K562 (cell line): ENCODE data around the gene CDCA3. TPM values are rescaled to one million over a fixed set of nuclear protein-coding genes. Genes with fewer than 3 reads are reported as not detected.

Source experiments
- BCL6 ChIP-seq: fragments of 250-450 bp; sonication (Bioruptor Pico); IDR thresholded peaks from 2 replicates; pipeline ENCODE4 v1.4.0; 2020
- CC2D1A ChIP-seq: fragments of 450-650 bp; IDR thresholded peaks from 2 replicates; pipeline ENCODE4 v1.6.1; 2017; ENCODE audit warnings: mild to moderate bottlenecking
- CCAR2 ChIP-seq: fragments of 200-400 bp; formaldehyde crosslinking; IDR thresholded peaks from 2 replicates; pipeline ENCODE4 v1.6.1; 2017; ENCODE audit warnings: mild to moderate bottlenecking, low read depth, low read length
- DMBX1 ChIP-seq: fragments of 250-450 bp; sonication (Bioruptor Pico); IDR thresholded peaks from 2 replicates; pipeline ENCODE4 v1.8.0; 2022; ENCODE audit warnings: inconsistent platforms, mild to moderate bottlenecking, moderate library complexity, borderline replicate concordance
- FOXP4 ChIP-seq: sonication (generic); formaldehyde crosslinking; IDR thresholded peaks from 2 replicates; pipeline ENCODE4 v1.8.0; 2022; ENCODE audit warnings: mild to moderate bottlenecking, missing genetic modification reagents, borderline replicate concordance
- HEY1 ChIP-seq: fragments of 250-450 bp; sonication (Bioruptor Pico); IDR thresholded peaks from 2 replicates; pipeline ENCODE4 v1.5.0; 2020; ENCODE audit warnings: mild to moderate bottlenecking, moderate library complexity, borderline replicate concordance
- HMGN3 ChIP-seq: IDR thresholded peaks from 2 replicates; pipeline ENCODE4 v1.6.1; 2011; ENCODE audit warnings: borderline replicate concordance, low read depth, mild to moderate bottlenecking, mixed read lengths, low read length; ENCODE audit not compliant: insufficient read length; ENCODE audit errors: extremely low read depth
- IFI16 ChIP-seq: fragments of 250-450 bp; sonication (Bioruptor Pico); IDR thresholded peaks from 2 replicates; pipeline ENCODE4 v2.1.2; 2022; ENCODE audit warnings: mild to moderate bottlenecking, inconsistent platforms
- NR1H2 ChIP-seq: sonication (generic); formaldehyde crosslinking; IDR thresholded peaks from 2 replicates; pipeline ENCODE4 v1.4.0; 2020; ENCODE audit warnings: mild to moderate bottlenecking, missing genetic modification reagents
- NRF1 ChIP-seq, 2 experiments: fragments of 450-650 bp; IDR thresholded peaks in 1 of 2; conservative IDR thresholded peaks in 1 of 2; 2 replicates each; pipeline ENCODE4 v1.6.1; 2014; ENCODE audit warnings: mild to moderate bottlenecking in 2 of 2
- RBFOX2 ChIP-seq: fragments of 200-400 bp; formaldehyde crosslinking; IDR thresholded peaks from 2 replicates; pipeline ENCODE4 v1.6.1; 2017; ENCODE audit warnings: low read depth, mild to moderate bottlenecking, low read length, moderate library complexity
- RBM17 ChIP-seq: fragments of 200-400 bp; formaldehyde crosslinking; IDR thresholded peaks from 2 replicates; pipeline ENCODE4 v1.6.1; 2017; ENCODE audit warnings: low read depth, mild to moderate bottlenecking, low read length, borderline replicate concordance
- SP1 ChIP-seq: sonication (generic); formaldehyde crosslinking; IDR thresholded peaks from 2 replicates; pipeline ENCODE4 v1.8.1; 2022; ENCODE audit warnings: mild to moderate bottlenecking, missing genetic modification reagents
- SRSF1 ChIP-seq: fragments of 200-400 bp; formaldehyde crosslinking; IDR thresholded peaks from 2 replicates; pipeline ENCODE4 v1.6.1; 2017; ENCODE audit warnings: mild to moderate bottlenecking, low read depth, low read length, moderate library complexity
- SUPT5H ChIP-seq: fragments of 450-650 bp; IDR thresholded peaks from 2 replicates; pipeline ENCODE4 v1.6.1; 2016
- TRIM24 ChIP-seq, 2 experiments: fragments of 450-650 bp; IDR thresholded peaks; 2 replicates each; pipeline ENCODE4 v1.6.1; 2016
- ZC3H4 ChIP-seq: sonication (generic); formaldehyde crosslinking; IDR thresholded peaks from 2 replicates; pipeline ENCODE4 v1.9.0; 2021; ENCODE audit warnings: missing genetic modification reagents, borderline replicate concordance
- ZC3H8 ChIP-seq: fragments of 450-650 bp; IDR thresholded peaks from 2 replicates; pipeline ENCODE4 v1.6.1; 2017
- ZNF121 ChIP-seq: sonication (generic); formaldehyde crosslinking; conservative IDR thresholded peaks from 2 replicates; pipeline ENCODE4 v1.8.0; 2022; ENCODE audit warnings: missing genetic modification reagents
- ZNF253 ChIP-seq: fragments of 250-450 bp; sonication (Bioruptor Pico); conservative IDR thresholded peaks from 2 replicates; pipeline ENCODE4 v1.6.1; 2021; ENCODE audit warnings: mild to moderate bottlenecking
- ZNF282 ChIP-seq: sonication (generic); formaldehyde crosslinking; IDR thresholded peaks from 2 replicates; pipeline ENCODE4 v1.8.1; 2023; ENCODE audit warnings: missing genetic modification reagents
- ZNF354B ChIP-seq: fragments of 250-450 bp; sonication (Bioruptor Pico); IDR thresholded peaks from 2 replicates; pipeline ENCODE4 v1.4.0; 2020
- ZNF511 ChIP-seq: sonication (generic); formaldehyde crosslinking; IDR thresholded peaks from 2 replicates; pipeline ENCODE4 v1.8.0; 2022; ENCODE audit warnings: mild to moderate bottlenecking, missing genetic modification reagents
- ZNF699 ChIP-seq: fragments of 250-450 bp; sonication (Bioruptor Pico); IDR thresholded peaks from 2 replicates; pipeline ENCODE4 v1.8.0; 2021; ENCODE audit warnings: mild to moderate bottlenecking, moderate library complexity; ENCODE audit not compliant: insufficient replicate concordance
- polyA plus RNA-seq, 8 experiments: library from polyadenylated mRNA; depleted of rRNA in 4 of 8; stranded (reverse) in 5 of 8; unstranded in 3 of 8; fragments of >200 nt; fragmentation: Nextera tagmentation in 2 of 8; fragmentation: Illumina TruSeq in 1 of 8; extraction: Ambion mirVana in 2 of 8; extraction: Trizol in 1 of 8; gene quantifications; 2 replicates each; pipeline versions ENCODE4 v1.2.1 to v1.2.3, GENCODE V29; 2011 to 2014; ENCODE audit warnings: inconsistent platforms in 1 of 8, missing spikeins in 1 of 8
- total RNA-seq, 7 experiments: library from RNA; depleted of rRNA in 6 of 7; stranded (reverse); fragments of >200 nt in 6 of 7; fragmentation: Illumina TruSeq in 2 of 7; extraction: Trizol in 2 of 7; gene quantifications; 2 replicates each; pipeline versions ENCODE4 v1.2.1 to v1.2.3, GENCODE V29; 2011 to 2021; ENCODE audit warnings: low replicate concordance in 1 of 7

The CDCA3 gene
- total and polyA plus RNA-seq, 9 of the 15 experiments (the other 6 are each of a cell fraction or from before 2014, with no cell fraction given), result 24.2 to 80.8 (median 55.1) TPM

- no peak for TF ChIP-seq FOXP4 (CRISPR knock-in tag)
- TF ChIP-seq ZNF354B (CRISPR knock-in tag), result no peak
- TF ChIP-seq BCL6, result no peak
- TF ChIP-seq ZNF282 (CRISPR knock-in tag), result no peak
- no peak for TF ChIP-seq SRSF1
- peak; percentile 34 to 58; a peak in 3 of 4 replicates for TF ChIP-seq NRF1 (conservative IDR thresholded peaks at IDR 0.05 in 1 of 2, IDR thresholded peaks at IDR 0.05 in 1 of 2)
- TF ChIP-seq NR1H2 (CRISPR knock-in tag), result no peak
- TF ChIP-seq SP1 (CRISPR knock-in tag), result peak; percentile 13
- TF ChIP-seq ZNF699 (CRISPR knock-in tag), result no peak
- no peak for TF ChIP-seq ZNF511 (CRISPR knock-in tag)
- TF ChIP-seq CCAR2, result no peak
- TF ChIP-seq RBM17, result no peak
- TF ChIP-seq ZC3H4 (CRISPR knock-in tag), result peak; percentile 98
- TF ChIP-seq RBFOX2, result no peak
- TF ChIP-seq ZNF121 (CRISPR knock-in tag), result no peak
- no peak for TF ChIP-seq ZNF253 (CRISPR knock-in tag)
- TF ChIP-seq IFI16 (CRISPR knock-in tag), result no peak
- TF ChIP-seq ZC3H8, result no peak
- TF ChIP-seq DMBX1, result no peak
- TF ChIP-seq TRIM24 (IDR thresholded peaks at IDR 0.05), result no peak
- no peak for TF ChIP-seq HMGN3
- TF ChIP-seq CC2D1A, result no peak
- TF ChIP-seq HEY1 (CRISPR knock-in tag), result no peak
- TF ChIP-seq SUPT5H, result no peak
Observed at GRCh38 chr12:6868211-6869048, 17.3 kb upstream of the CDCA3 start (continued).
